ENCODE results near the gene THOP1. TPM values are rescaled to one million over a fixed set of nuclear protein-coding genes. Genes with fewer than 3 reads are reported as not detected.

The THOP1 gene
- total RNA-seq, 1 donor from 2014 or later = 79.0 TPM

DNA sequence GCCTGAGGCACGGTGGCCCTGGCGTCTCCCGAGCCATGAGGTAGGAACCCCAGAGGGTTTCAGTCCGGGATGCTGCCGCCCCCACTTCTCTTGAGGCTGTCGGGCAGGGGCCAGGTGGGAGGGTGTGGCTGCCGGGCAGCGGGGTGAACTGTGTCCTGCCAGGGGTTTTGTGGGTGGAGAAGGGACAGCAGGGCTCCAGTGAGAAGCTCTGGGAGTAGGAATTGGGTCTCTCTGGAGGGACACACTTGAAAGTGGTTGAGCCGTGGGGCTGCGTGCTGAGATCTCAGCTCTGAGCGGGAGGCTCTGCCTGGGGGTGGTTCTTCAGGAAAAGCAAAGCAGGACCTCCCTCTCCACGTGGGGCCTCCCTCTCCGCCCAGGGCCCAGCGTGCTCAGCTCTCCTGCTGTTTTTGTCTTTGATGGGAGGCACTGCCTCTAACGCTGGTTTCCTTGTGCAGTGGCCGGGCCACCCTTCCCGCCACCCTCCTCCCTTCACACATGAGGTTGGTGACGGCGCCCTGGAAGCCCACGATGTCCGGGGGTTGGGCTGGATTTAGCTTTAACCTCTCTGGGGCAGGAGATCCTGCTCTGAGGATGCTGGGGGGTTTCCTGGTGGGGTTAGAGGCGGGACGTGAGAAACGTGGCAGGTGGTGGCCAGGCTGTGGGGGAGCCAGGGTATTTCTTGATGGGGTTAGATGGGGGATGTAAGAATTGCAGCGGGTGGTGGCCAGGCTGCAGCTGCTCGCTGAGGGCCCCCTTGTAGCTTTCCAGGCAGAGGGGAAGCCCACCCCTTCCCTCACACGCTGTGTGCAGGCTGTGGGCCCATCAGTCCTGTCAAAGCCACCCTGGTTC, 19.1 kb downstream of the THOP1 start:
- no peaks in the 10 kb centered on the region for H3K27me3 ChIP-seq (ENCODE audit: control insufficient read depth, insufficient read depth, low read length)
- H3K36me3 ChIP-seq (ENCODE audit: control insufficient read depth, insufficient read depth, low read length) = no peaks in the 10 kb centered on the region
- no peak for DNase-seq (ENCODE audit: low read depth)
- TF ChIP-seq, protein P1, sequence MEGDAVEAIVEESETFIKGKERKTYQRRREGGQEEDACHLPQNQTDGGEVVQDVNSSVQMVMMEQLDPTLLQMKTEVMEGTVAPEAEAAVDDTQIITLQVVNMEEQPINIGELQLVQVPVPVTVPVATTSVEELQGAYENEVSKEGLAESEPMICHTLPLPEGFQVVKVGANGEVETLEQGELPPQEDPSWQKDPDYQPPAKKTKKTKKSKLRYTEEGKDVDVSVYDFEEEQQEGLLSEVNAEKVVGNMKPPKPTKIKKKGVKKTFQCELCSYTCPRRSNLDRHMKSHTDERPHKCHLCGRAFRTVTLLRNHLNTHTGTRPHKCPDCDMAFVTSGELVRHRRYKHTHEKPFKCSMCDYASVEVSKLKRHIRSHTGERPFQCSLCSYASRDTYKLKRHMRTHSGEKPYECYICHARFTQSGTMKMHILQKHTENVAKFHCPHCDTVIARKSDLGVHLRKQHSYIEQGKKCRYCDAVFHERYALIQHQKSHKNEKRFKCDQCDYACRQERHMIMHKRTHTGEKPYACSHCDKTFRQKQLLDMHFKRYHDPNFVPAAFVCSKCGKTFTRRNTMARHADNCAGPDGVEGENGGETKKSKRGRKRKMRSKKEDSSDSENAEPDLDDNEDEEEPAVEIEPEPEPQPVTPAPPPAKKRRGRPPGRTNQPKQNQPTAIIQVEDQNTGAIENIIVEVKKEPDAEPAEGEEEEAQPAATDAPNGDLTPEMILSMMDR (IDR thresholded peaks at IDR 0.05; ENCODE audit: insufficient read depth, low read length, poor library complexity, severe bottlenecking) = no peak
- no peak overlapping the region for H3K4me3 ChIP-seq (ENCODE audit: low read depth, low read length)

DNA sequence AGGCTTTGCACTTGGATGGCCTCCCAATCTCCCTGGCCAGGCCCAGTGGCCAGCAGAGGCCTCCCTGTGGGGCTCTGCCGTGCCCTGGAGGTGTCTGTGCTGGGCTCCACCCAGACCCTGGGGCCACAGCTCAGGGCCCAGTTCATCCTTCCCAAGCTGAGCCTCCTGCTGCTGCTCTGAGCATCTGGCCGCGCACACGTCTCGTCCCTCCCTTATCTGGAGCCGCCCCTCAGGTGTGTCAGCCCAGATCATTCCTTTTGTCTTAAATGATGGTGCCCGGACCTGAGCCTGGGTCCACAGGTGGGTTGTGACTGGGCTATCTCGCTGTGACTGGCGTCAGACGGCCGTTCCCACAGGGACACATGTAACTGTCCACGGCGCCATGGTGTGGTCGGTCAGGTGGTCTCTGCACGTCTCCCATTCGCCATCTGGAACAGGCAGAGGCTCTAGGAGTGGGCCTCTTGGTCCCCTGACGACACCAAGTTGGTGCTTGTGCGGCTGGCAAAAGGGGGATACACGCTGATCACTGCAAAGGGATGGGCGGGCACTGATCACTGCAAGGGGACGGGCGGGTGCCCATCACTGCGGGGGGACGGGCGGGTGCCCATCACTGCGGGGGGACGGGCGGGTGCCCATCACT, 20.1 kb downstream of the THOP1 start:
- Histone ChIP-seq H3K36me3 (ENCODE audit: control insufficient read depth, insufficient read depth, low read length) (no peaks in the 10 kb centered on the region), H3K27me3 (ENCODE audit: control insufficient read depth, insufficient read depth, low read length) (no peaks in the 10 kb centered on the region), H3K4me3 (ENCODE audit: low read depth, low read length) (no peak overlapping the region)
- no peak for DNase-seq (ENCODE audit: low read depth)
- TF ChIP-seq, protein P1 (IDR thresholded peaks at IDR 0.05; ENCODE audit: insufficient read depth, low read length, poor library complexity, severe bottlenecking) = no peak

DNA sequence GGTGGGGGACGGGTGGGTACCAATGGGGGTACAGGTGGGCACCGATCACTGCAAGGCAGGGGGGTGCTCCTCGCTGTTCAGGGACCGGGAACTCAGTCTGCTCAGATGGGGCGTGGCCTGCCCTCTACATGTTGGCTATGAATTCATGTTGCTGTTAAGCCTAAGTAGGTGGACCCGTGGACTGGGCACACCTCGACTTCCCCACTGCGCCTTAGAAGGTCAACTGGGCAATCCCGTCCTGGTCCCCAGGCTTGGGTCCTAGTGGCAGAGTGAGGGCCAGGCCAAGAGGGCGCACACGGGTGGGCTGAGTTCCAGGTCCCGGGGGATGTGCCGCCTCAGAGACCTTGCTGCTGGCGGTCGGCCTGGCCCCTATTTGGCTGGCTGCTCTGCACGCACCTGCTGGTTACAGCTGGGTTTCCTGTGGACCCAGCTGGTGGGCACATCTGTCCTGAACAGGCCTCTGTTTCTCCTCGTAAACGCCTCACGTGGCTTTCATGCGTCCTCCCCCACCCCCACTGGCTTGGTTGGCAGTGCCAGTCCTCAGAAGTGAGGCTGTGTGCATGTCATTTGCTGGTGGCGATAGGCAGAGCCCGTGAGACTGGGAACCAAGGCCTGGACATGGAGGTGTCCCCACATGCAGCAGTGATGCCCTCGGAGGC, 20.8 kb downstream of the THOP1 start:
- no peaks in the 10 kb centered on the region for H3K36me3 ChIP-seq (ENCODE audit: control insufficient read depth, insufficient read depth, low read length)

DNA sequence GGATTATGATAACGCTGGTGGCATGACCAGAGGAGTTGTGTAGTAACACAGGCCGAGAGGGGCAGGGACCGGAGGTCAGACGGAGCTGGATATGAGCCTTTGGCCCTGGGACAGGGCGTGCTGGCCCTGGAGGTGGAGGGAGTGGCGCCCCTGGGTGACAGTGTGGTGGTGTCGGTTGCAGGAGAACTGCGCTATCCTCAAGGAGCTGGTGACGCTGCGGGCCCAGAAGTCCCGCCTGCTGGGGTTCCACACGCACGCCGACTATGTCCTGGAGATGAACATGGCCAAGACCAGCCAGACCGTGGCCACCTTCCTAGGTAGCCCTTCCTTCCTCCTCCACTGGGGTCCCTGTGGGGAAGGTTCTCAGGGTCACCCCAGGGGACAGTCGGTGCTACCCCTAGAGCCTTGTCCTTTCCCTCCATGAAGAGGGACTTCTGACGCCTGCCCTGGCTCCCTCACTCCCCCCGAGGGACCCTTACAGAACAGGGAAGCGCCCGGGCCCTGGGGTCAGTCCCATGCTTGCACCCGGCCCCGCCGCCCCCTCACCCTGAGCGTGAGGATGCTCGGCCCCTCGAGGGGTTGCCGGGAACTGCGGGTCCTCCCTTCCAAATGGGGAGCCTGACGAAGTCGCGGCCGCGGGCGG, 21.6 kb downstream of the THOP1 start:
- TF ChIP-seq, protein P1 (IDR thresholded peaks at IDR 0.05; ENCODE audit: insufficient read depth, low read length, poor library complexity, severe bottlenecking) = no peak
- H3K36me3 ChIP-seq (ENCODE audit: control insufficient read depth, insufficient read depth, low read length) = no peaks in the 10 kb centered on the region

More for the DNA sequence above, 20.8 kb downstream of the THOP1 start:
- TF ChIP-seq, protein P1 (IDR thresholded peaks at IDR 0.05; ENCODE audit: insufficient read depth, low read length, poor library complexity, severe bottlenecking) = no peak
- Histone ChIP-seq H3K4me3 (ENCODE audit: low read depth, low read length) (no peak overlapping the region), H3K27me3 (ENCODE audit: control insufficient read depth, insufficient read depth, low read length) (no peaks in the 10 kb centered on the region)
- DNase-seq (ENCODE audit: low read depth) = no peak

DNA sequence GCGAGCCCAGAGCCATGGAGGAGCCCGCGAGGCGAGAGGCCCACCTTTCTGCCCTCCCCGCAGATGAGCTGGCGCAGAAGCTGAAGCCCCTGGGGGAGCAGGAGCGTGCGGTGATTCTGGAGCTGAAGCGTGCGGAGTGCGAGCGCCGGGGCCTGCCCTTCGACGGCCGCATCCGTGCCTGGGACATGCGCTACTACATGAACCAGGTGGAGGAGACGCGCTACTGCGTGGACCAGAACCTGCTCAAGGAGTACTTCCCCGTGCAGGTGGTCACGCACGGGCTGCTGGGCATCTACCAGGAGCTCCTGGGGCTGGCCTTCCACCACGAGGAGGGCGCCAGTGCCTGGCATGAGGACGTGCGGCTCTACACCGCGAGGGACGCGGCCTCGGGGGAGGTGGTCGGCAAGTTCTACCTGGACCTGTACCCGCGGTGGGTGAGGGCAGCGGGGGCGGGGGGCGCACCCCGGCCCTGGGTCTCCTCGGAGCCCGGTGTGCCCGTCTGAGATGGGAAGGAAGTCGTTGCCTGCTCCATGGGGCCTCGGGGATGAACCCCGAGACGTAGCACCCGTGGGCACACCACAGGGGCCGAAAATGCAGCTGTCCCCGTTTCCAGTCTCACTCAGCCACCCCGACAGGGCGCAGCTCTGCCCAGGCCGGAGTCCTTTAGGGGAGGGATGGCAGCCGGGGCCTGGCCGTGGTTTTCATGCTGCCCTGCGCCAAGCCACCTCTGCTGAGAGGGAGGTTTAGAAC, 22.3 kb downstream of the THOP1 start:
- no peaks in the 10 kb centered on the region for H3K27me3 ChIP-seq (ENCODE audit: control insufficient read depth, insufficient read depth, low read length)
- TF ChIP-seq, protein P1 (IDR thresholded peaks at IDR 0.05; ENCODE audit: insufficient read depth, low read length, poor library complexity, severe bottlenecking) = no peak
- H3K36me3 ChIP-seq (ENCODE audit: control insufficient read depth, insufficient read depth, low read length) = no peaks in the 10 kb centered on the region
- H3K4me3 ChIP-seq (ENCODE audit: low read depth, low read length) = no peak overlapping the region
- no peak for DNase-seq (ENCODE audit: low read depth)

More for the DNA sequence above, 21.6 kb downstream of the THOP1 start:
- H3K27me3 ChIP-seq (ENCODE audit: control insufficient read depth, insufficient read depth, low read length) = no peaks in the 10 kb centered on the region
- no peak for DNase-seq (ENCODE audit: low read depth)
- H3K4me3 ChIP-seq (ENCODE audit: low read depth, low read length) = no peak overlapping the region

All from kidney epithelial cell (primary cell).